ENCODE data around the gene GNB5. TPM values are rescaled to one million over a fixed set of nuclear protein-coding genes. Genes with fewer than 3 reads are reported as not detected.
"Not testable (repeated sequence)": the region's sequence is repeated elsewhere in the genome, so short reads cannot be mapped to it uniquely, and the experiment has no call there.

The GNB5 gene
- 61.4 TPM for total RNA-seq

DNA sequence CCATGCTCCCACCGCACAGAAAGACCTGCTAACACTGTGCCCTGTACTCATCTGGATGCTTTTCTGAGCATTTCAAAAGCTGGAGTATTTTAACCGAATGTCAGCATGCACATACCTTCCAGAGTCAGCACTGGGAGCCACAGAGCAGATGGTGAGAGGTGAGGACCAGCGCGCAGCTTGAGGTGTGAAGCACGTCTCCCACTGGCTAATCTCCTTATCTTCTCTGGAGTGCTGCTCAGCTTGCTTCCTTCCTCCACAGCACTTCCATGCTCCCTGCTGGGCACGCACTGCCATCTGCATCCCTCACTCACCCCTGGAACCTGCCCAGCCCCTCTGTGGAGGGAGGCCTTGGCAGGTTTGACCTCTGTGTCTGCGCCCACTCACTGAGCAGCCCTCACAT lies at the start of gene GNB5:
Gene GNB5 (minus strand): TSS at position 186 of the 400 bp plus-strand sequence. CDS start 6,716 bp downstream, outside the sequence.
- no peak for DNase-seq (ENCODE audit: low spot score)

DNA sequence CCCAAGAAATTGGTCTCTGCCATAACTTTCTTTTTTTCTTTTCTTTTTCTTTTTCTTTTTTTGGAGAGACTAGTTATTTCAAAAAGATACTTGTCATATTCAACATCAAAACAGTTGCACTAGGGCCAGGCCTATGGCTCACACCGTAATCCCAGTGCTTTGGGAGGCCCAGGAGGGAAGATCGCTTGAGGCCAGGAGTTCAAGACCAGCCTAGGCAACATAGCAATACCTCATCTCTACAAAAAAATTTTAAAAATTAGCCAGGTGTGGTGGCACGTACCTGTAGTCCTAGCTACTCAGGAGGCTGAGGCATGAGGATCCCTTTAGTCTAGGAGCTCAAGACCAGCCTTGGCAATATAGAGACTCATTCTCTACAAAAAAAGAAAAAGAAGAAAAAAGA lies 49.0 kb upstream of the GNB5 start:
- DNase-seq (ENCODE audit: low spot score), result no peak

DNA sequence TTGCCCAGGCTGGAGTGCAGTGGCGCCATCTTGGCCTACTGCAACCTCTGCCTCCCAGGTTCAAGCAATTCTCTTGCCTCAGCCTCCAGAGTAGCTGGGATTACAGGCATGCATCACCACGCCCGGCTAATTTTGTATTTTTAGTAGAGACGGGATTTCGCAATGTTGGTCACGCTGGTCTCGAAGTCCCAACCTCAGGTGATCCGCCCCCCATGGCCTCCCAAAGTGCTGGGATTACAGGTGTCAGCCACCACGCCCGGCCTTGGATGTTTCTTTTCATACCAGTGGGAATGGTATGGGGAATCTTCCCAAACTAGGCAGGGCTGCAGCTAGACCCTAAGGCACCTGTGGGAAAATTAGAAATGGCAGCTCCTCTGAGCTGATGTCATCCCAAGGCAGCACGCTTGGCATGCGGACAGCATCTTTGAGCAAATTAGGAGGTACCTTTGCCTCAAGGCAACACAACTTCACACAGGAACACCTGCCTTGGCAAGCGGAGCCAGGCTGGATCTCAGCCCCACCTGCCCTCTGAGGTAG lies 47.9 kb upstream of the GNB5 start:
- not testable (repeated sequence) for DNase-seq (ENCODE audit: low spot score)

DNA sequence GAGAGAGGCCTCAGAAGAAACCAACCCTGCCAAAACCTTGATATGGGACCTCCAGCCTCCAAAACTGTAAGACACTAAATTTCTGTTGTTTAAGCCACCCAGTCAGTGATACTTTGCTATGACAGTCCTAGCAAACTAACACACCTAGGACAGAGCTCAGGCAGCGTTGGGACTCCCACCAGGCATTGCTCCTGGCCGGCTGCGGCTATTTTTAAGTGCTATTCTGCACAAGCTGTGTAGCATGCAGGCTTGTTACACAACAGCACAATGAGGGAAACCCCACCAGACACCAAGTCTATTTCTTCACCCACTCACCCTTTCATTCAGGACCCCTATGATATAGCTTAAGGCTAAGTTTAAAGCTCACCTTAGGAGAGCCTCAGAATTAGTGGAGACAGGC lies 47.0 kb upstream of the GNB5 start:
- no peak for DNase-seq (ENCODE audit: low spot score)

DNA sequence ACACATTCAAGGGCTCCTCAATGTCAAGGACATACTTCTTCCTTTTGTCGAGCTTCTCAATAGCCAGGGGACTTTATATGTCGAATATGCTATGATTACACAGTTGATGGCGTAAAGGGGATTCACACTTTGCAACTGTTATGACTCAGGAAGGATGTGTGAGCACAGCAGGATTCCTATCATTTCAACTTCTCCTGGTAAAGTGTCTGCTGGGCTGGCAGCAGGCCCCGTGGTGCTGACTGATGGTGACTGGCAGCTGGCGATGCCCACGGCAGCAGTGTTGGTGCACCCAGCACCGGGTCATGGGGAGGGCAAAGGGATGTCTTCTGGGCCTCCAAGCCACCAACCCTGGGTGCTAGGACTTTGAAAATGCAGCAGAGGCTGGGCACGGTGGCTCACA lies 44.8 kb upstream of the GNB5 start:
- no peak for DNase-seq (ENCODE audit: low spot score)

DNA sequence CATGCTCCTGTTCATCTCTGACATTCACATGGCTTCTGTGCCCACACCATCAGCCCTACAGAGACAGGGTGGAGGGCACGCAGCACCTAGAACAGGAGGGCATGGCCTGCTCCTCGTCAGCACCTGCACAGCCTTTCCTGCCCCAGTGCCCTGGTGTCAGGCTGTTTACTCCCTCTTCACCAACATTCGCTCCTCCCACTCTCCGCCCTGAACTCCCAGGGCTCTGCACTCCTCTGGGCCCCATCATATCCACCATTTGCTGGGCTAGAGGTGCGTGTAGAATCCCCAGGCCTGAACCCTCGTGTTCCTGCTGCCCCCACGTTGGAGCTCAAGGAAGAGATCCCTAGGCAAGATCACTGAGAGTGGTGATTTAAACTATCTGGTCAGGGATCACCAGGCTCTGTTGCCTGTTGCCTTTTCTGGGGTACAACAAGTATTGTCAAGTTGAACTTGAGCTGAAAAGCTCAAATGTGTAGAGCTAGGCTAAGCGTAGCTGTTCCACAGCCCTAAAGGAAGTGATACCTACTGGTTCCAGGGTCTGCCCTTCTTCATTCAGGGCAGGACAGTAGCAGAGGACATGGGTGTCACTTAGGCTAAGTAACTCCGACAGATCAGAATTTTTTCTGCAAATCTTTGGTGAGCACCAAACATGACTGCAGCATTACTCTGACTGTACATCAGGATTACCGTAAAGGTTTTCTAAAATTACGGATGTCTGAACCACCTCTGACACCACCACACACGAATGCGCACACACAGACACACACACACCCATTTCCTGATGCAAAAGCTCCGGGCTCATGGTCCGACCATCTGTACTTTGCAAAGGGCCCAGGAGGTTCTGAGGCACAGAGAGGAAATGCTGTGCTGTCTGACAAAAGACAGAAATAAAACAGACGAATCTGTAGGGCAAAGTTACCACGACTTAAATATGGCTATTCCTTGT lies 43.7 kb upstream of the GNB5 start:
- DNase-seq (ENCODE audit: low spot score), result no peak

DNA sequence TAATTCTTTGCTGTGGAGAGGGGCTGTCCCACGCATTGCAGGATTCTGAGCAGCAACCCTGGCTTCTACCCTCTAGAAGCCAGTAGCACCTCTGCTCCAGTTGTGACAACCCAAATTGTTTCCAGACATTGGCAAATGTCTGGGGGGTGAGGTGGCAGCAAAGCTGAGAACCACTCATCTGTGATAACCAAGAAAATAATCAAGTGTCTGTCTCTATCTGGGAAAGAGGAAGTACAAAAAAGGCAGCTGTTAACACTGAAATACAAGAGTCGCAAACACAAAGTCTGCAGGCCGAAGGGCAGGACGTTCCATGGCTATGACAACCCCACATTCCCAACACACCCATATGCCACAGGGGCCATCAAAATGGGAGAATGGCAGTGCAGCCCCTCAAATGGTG lies 42.2 kb upstream of the GNB5 start:
- DNase-seq (ENCODE audit: low spot score), result no peak

DNA sequence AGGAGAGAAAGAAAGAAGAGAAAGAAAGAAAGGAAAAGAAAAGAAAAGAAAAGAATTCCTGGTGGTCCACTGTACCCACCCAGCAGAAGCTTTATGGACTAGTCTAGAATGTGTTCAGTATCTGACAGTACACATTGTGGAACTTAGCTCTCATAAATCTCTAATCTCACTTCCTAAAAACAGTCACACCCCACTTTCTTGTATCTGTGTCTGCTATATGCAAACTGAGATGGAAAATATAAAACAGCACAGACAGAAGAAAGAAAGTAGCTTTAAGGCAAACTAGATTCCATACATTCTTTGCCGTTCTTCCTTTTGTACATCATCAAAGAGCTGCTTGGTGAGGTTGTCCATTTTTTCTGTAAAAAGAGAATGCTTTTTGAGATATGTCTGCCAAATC lies 41.1 kb upstream of the GNB5 start:
- no peak for DNase-seq (ENCODE audit: low spot score)

DNA sequence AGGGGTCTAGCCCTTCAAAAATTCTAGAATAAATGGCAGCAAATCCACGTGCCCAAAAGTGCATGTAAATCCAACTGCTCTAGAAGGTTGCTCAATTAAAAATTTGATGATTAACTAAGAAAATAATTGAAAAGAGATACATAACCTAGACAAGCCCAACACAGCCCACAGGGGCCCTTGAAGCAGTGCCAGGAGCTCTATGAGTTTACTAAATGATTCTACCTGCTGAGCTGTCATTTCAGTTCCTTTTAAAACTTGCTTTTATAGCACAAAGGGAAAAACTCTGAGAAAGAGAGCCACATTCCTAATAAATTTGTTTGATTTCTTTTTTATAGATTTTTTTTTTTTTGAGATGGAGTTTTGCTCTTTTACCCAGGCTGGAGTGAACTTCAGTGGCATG lies 38.9 kb upstream of the GNB5 start:
- no peak for DNase-seq (ENCODE audit: low spot score)

DNA sequence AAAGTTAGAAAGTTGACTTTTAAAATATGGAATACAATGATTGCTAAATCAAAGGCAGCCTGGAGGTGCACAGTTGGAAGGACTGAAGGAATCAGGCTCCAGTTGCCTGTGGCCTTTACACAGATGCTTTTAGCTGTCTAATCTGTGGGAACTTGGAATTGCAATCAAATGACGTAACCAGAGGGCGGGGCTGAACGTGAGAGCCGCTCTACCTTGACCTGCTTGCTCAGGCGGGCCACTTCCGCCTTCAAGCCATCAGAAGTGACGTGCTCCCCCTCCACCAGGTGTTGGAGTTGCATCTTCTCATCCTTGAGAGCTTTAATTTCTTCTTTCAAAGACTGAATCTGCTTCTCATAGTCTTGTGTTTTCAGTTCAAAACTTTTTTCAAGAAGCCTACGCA lies 37.7 kb upstream of the GNB5 start:
- peak; percentile 75 for DNase-seq (ENCODE audit: low spot score)

DNA sequence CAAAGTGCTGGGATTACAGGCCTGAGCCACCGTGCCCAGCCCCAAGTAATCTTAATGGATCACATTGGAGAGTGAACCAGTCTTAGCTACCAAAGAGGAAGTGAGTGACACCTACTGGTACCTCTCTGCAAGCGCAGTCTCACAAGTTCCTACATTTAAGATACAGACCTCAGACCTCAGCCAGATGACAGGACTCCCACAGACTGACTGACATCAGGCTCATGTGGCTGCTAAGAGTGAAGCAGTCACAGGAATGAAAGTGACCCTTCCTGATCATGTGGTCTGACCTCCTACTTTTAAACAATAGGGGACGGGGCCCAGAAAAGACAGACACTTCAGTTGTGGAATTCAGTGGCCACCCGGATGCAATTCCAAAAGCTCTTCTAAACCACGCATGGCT lies 36.3 kb upstream of the GNB5 start:
- DNase-seq (ENCODE audit: low spot score), result peak; percentile 79

DNA sequence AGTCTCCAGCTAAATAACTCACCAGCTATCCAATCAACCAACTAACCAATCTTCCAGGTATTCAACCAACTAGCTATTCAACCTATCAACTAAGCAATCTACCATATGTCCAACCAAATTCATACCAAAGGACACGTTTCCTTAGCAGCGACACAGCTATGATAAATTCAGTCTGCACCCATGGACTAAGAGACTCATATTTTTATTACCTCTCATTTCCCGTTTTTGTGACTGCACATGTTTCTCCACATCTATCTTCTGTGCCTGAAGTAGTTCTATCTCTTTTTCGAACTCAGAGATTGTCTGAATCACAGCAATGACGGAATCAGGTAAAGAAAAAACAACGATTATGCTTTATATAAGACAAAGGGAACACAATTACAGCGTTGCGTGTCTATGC lies 34.0 kb upstream of the GNB5 start:
- no peak for DNase-seq (ENCODE audit: low spot score)

DNA sequence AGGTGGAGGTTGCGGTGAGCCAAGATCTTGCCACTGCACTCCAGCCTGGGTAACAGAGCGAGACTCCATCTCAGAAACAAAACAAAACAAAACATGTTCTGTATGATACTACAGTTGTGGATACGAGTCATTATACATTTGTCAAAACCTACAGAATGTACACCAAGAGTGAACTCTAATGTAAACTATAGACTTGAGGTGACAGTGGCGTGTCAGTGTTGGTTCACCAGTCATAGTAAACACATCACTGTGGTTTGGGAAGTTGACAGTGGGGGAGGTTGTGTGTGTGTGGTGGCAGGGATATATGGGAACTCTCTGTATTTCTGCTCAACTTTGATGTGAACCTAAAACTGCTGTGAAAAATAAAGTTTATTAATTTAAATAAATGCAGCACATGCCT lies 33.0 kb upstream of the GNB5 start:
- no peak for DNase-seq (ENCODE audit: low spot score)

DNA sequence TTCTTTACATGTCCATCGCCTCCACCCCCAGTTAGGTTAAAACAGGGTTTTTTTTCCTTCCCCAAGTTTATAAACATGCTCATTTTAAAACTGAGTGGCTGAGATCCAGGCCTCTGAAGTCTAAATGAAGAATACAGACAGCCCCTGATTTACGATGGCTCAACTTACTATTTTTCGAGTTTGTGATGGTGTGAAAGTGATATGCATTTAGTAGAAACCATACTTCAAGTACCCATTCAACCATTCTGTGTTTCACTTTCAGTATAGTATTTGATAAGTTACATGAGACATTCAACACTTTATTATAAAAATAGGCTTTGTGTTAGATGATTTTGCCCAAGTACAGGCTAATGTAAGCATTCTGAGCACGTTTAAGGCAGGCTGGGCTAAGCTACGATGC lies 30.5 kb upstream of the GNB5 start:
- no peak for DNase-seq (ENCODE audit: low spot score)

DNA sequence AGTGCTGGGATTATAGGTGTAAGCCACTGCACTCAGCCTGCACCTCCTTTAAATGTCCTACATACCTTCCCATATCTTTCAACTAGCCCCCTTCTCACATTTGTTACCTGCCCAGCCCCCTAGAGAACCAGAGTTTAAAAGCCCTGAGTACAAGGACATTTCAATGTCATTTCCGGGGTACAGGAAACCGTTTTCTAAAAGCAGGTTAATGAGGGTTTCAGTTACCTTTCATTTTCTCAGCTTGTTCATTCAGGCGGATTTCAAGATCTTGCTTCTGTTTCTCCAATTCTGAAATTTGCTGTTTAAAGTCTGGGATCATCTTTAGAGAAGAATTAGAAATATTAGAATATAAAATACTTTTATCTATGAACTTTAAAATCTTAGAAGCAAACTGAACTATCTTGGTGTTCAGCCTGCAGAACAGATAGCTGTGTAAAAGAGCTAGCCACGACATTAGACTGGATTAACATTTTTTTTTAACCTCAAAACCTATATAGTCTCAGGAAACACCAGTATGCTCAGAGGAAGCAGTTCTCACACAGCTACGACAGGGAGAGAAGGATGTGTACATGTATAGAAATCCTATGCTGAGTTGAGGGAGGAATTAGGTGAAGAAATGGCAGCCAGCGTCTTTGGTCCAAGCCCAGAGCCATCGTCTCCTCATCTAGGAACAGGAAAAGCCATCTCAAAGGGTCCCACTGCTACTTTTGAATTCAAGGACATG lies 29.9 kb upstream of the GNB5 start:
- no peak for DNase-seq (ENCODE audit: low spot score)

DNA sequence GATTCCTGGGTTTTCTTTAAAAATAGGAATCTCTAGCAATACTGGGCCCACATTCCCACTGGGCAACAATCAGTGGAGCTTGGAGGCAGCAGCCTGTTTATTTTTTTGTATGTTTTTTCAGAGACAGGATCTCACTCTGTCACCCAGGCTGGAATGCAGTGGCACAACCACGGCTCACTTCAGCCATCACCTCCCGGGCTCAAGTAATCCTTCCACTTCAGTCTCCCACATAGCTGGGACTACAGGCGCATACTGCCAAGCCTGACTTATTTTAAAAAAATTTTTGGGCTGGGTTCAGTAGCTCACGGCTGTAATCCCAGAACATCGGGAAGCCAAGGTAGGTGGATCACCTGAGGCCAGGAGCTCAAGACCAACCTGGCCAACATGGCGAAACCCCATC lies 29.1 kb upstream of the GNB5 start:
- DNase-seq (ENCODE audit: low spot score), result no peak

DNA sequence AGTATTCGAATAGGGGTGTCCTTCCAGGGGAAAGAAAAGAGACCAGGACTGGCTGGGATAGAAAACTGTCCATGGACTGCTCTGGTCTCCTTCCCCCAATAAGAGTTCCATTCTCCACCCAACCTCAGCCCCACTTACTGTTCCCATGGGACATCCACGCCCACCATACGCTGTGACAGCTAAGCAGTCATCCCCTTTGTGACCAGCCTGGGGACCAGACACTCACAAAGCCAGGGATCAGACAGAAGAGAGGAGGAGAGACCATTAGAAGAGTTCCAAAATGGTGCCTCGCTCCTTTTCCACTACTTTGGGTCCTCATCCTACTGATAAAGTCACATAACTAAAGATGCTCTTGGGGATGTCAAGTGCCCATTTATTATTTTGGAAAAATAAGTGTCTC lies 27.6 kb upstream of the GNB5 start:
- no peak for DNase-seq (ENCODE audit: low spot score)

DNA sequence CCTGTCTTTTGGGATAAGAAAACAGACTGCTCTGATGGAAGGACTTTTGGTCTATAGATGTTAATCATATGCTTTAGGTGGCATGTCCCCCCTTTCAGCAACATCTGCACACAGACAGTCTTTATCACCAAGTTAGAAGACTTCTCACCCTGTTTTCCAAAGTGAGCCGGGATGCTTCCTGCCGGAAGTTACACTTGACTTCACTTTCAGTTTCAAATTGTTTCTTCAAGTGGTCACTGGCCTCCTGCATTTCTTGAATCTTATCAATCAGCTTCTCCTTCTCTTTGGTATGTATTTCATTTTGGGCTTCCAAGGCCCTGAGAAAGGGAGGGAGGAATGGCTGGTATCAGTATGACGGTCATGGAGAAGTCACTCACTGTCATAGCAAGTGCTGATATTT lies 27.2 kb upstream of the GNB5 start:
- no peak for DNase-seq (ENCODE audit: low spot score)

DNA sequence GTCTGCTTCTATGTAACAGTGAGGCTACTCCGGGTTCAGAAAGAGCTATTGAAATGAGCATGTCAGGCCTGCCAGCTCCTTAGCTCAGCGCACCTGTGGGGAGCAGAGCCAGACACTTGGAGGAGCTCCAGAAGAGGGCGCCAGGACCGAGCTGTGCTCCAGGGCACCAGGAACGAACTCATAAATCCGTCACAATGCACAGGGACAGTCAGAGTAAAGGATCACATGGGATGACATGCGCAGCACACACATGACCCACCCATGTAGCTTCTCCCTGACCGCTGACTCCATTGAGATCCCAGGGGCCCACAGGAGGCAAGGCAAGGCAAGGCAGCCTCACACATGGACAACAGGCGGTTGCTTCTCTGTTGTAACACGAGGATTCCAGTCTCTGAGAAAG lies 26.0 kb upstream of the GNB5 start:
- DNase-seq (ENCODE audit: low spot score), result no peak

DNA sequence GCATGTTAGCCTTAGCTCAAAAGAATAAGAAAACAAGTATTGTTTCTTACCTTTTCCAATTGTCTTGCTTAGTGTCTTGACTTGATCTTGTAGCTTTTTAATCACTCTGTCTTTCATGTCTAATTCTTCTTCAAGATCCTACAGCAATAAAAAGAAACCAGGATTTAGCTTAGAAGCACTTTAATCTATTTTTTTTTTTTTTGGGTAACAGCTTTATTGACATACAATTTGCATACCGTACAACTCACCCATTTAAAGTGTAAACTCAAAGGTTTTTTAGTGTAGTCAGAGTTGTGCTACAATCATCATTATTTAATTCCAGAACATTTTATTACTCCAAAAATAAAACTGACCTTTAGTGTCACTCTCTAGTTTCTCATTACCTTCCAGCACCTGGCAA lies 23.4 kb upstream of the GNB5 start:
- no peak for DNase-seq (ENCODE audit: low spot score)

DNA sequence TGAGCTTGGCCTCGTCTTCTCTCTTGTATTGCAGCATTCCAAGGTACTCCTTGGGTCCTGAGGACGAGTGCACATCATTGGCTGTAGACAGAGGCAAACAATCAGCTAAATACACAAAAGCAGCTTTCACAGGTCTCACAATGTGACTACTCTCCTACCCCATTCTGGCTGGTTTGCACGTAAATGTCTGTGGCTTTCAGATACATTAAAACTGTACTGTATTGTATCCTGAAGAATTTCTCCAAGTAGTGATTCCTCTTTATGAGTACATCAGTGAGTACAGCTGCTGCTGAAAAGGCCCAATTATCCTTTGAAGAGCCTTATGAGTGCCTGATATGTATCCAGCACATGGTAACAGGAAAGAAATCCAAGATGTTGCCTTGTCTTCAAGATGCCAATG lies 22.0 kb upstream of the GNB5 start:
- no peak for DNase-seq (ENCODE audit: low spot score)

DNA sequence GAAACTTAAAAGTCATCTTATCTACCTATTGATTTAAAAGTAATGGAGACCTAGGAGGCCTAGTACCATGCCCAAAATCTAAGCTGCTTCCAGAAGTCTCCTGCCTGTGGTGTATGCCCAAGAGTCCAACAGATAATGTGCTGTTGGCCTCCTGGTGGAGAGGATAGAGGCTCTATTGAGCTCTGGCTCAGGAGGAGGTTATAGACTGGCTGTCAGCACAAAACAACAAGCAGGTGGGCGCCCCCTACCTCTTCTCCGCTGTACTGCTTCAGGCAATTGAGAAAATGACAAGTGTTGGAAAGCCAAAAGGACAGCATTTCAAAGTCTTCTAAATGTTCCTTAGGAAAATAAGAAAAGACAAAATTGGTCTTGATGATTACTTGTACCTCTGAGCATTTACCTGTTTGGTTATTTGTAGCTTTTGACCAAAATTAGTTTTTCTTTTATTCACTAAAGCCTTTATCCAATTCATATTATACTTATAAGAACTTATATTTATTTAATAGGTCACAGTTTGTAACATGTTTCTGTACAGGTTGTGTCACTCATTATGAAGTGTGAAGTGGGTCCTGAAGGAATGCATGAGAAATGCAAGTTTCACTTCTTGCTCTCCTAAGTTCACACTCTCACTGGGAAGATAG lies 17.2 kb upstream of the GNB5 start:
- peak; percentile 66 for DNase-seq (ENCODE audit: low spot score)

Data from mucosa of gallbladder (tissue), 1 donor.